Measurements from ENCODE around the gene TRIO. TPM values are rescaled to one million over a fixed set of nuclear protein-coding genes. Genes with fewer than 3 reads are reported as not detected.

The TRIO gene
- total RNA-seq, 1 experiment from 2014 or later = 106 TPM

DNA sequence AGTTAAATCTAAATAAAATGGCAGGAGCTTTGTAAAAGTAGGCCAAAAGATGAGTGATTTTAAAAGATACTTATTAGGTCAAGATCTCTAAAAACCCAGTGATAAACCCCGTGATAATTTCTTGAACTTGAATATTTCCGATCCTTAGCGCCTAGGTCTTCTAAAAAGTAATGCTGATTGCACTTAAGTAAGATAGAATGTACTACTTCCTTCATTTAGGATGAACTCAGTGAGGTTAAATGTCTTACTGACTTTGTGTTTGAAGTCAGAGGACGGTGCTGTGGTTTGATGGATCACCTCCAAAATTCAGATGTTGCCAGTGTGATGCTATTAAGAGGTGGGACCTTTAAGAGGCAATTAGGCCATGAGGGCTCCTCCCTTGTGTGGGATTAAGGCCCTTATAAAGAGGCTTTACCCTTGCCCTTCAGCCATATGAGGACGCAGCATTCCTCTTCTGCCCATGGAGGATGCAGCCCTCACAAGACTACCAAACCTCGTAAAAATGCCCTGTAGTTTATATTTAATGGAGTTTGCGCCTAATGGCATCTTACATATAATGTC is 130.1 kb downstream of the TRIO start:
- DNase-seq (ENCODE audit: extremely low read depth, low read depth) = no peak

GRCh38 chr5:14276380-14276779 is 133.2 kb downstream of the TRIO start:
- no peak for DNase-seq (ENCODE audit: extremely low read depth, low read depth)

DNA sequence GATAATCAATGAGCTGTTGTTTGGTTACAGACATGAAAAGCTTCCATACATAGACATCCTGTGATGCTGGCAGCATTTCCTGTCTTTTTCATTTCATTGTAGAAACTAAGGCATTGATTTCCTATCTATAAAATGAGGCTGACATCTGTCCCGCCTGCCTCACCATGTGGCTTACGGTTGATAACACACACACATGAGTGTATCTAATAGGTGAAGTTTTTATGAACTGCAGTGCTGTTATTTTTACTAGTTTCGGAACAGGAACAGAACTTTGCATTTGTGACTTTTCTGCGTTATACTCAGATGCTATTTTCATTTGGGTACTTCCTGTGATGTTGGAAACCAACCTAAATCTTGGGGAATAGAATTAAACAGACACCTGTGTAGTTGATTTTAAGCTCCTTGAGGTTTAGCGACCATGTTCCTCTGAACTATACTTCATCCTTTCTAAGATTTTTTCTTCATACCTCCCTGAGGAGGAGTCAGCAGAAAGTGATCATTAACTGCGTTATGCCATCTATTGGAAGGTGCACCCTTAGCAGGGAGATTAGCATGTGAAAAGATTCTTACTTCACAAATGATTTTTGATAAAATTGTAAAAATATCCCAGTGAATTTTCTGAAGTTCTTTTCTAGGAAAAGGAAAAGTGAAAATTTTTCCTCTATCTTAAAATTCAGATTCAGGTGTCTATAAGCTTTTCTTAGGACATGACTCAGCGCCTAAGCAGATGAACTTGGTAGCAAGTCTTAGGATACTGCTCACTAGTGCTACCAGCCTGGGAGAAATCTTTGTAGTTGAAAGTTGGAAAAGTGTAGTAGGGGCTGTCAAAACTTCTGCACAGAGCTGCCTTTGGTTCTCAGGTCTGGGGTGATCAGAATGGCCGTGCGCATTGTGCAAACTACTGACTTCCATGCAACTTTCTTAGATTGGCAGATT is 134.5 kb downstream of the TRIO start:
- DNase-seq (ENCODE audit: extremely low read depth, low read depth) = no peak

DNA sequence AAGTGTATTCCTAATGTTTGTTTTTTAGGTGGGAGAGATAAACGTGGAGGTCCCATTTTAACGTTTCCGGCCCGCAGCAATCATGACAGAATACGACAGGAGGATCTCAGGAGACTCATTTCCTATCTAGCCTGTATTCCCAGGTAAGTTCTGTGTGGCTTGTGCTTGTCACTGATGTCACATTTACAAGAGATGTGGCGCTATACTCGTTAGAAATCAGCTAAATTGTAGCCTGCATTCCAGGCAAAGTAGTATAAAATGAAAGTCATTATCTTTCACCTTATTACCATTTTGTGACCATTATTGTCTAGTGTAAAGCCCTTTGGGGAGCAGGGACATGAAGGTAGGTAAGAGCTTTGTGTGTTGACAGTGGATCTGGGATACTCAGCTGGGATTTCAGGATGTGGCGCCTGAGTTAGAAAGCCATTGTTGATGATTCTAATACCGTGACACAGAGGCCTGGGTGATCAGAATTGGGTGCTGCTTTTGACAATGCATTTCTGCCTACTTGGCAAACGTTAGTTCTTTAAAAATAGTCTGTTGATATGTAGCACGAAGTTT is 137.2 kb downstream of the TRIO start:
- no peak for DNase-seq (ENCODE audit: extremely low read depth, low read depth)

- no peak for DNase-seq (ENCODE audit: extremely low read depth, low read depth)
Measured at GRCh38 chr5:14281746-14282181, 138.6 kb downstream of the TRIO start.

DNA sequence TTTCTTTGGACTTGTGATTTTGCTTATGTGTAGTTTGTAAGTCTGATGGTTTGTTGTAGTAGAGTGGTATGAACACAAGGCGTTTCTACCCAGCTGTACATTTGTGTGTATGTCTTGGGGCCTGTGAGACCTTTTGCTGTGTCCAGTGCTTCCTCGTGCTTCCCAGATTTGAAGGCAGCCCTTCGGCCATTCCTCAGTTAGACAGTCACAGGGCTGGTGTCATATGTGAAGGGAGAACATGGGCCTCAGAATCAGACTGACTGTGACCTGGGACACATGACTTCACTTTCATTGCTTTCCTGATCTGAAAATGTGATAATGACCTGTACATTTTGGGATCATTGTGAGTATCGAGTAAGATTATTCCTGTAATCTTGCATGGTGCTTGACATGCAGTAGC is 140.0 kb downstream of the TRIO start:
- no peak for DNase-seq (ENCODE audit: extremely low read depth, low read depth)

GRCh38 chr5:14284392-14285148 is 141.4 kb downstream of the TRIO start:
- no peak for DNase-seq (ENCODE audit: extremely low read depth, low read depth)

DNA sequence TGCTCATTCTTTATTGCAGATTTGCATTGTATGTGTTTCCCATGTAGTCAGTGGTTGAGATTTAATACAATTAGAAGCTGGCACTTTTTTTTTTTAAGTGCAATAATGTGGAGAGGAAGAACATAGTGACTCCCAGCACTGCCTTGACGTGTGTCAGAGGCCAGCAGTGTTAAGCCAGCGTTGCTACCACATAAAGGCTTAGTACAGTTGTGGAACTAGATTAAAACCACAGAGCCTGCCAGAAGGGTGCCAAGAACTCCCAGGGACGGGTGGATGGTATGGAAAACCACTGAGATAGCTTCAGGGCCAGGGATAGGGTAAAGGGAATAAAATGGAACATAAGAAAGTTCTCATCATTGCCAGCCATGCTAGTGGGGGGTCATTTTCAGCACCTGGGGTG is 142.9 kb downstream of the TRIO start:
- no peak for DNase-seq (ENCODE audit: extremely low read depth, low read depth)

DNA sequence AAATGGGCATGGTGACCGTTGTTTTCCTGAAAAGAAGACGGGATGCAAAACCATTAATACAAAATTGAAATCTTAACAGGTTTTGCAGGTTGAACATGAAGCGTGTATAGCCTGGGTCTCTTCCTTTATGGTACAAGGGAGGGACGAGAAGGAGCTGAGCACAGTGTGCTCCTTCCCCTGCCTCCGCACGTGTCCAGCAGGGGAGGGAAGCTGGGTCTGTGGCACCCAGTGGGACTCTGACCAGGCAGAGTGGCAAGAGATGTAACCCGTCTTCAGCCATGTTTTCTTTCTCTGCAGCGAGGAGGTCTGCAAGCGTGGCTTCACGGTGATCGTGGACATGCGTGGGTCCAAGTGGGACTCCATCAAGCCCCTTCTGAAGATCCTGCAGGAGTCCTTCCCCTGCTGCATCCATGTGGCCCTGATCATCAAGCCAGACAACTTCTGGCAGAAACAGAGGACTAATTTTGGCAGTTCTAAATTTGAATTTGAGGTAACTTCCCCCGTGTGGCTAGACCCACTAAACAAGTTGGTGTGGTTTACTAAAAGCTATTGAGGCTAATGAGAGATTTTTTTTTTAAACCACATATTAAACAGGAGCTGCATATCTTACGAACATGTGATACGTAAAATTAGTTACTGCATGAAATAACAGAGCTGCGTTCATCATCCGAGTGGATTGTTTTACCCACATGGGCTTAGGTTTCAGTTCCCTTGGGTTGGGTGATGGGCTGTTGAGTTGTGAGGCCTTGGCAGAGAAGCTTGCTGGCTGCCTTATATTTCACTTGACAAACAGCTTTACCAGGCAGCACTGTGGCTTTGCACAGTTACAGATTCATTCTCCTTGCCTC is 143.7 kb downstream of the TRIO start:
- DNase-seq (ENCODE audit: extremely low read depth, low read depth) = no peak

GRCh38 chr5:14292766-14293658 is 149.9 kb downstream of the TRIO start:
- DNase-seq (ENCODE audit: extremely low read depth, low read depth) = no peak

DNA sequence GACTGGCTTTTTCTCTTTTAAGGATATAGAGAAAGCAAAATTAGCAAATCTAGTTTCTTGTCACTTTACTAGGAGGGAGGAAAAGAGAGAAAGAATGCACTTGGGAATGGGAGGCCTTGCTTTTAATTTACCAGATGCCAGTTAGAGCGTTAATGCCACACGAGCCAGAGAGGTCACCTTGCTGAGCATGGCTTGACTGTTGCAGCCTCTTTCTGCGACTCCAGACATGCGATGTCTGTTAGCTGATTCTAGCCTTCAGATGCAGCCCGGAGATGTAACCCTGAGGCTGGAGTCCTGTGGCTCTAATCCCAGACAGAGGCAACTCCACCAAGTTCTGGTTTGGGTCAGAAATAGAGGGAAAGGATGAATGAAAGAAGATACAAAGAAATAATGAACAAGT is 152.5 kb downstream of the TRIO start:
- DNase-seq (ENCODE audit: extremely low read depth, low read depth) = no peak

DNA sequence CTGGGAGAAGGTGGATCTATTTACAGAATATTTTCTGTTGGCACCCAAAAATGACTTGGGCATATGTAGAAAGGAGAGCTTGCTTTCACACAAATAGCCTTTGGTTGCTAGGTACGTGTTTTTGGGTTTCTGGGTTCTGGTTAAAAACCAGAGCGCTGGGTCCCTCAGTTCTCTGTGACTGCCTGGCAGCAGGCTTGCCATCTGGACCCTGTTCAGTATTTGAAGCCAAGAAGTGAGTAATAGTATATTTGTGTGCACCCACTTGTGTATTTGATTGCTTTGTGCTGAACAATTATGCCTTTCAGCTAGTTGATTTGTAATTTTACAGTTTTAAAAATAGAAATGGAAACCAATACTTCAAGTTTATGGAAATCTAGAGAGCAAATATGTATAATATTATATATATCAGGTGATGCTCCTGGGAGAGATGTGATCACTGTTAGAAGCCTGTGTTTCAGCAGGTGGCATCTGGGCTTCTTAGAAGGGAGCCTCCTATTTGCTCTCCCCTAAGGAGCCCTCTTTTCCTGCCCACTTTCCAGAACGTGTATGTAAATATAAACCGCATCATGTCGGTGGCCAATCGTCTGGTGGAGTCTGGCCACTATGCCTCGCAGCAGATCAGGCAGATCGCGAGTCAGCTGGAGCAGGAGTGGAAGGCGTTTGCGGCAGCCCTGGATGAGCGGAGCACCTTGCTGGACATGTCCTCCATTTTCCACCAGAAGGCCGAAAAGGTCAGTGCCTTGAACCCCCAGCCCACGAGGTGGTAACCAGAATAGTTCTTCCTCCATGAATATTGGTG is 153.6 kb downstream of the TRIO start:
- no peak for DNase-seq (ENCODE audit: extremely low read depth, low read depth)

GRCh38 chr5:14297697-14298096 is 154.6 kb downstream of the TRIO start:
- DNase-seq (ENCODE audit: extremely low read depth, low read depth) = no peak

DNA sequence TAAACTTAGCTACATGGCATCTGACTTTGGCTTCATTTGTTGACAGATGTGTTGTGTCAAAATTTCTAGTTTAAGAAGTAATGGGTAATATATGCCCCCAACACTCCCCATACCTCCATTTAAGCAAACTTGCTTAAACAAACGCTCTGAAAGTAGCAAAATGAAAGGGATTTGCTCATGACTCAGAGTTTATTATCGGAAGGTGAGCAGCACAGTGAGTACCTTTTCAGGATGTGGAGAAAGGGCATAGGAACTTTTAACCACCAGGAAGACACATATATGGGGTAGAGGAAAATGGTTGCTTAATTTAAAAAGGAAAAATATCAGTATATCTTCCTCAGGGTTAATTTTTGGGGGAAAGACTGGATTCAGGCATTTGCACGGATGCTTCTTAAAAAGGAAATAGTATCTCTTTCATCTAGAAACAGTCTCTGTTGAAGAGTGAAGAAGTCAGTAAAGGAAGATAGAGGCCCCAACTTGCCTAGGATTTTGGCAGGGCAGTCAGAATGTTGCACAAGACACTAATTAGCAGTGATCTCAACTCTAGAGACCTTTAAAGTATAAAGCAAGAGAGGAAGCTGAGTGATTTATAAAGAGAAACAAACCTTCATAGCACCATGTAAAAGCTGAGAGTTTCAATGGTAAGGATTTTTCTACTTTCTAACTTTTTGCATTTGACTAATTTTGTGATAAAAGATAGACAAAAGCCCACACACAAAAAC is 155.1 kb downstream of the TRIO start:
- DNase-seq (ENCODE audit: extremely low read depth, low read depth) = no peak

GRCh38 chr5:14299666-14300065 is 156.5 kb downstream of the TRIO start:
- no peak for DNase-seq (ENCODE audit: extremely low read depth, low read depth)

DNA sequence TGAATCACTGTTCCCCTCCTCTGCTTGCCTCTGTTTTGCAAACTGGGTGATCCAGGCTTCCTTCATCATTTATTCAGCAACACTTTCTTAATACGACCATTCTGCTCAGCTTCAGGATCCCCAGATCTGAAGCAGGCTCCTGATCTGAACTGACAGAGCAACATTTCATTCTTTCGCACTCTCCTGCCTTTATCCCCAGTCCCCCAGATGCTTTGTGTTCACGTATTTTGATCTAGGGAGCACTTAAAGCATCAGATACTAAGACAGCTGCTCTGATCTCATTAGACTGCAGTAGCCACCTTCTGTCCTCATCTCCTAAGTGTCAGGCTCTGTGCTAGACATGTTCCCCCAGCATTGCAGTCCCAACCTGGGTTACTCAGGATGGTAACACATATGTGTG is 158.0 kb downstream of the TRIO start:
- DNase-seq (ENCODE audit: extremely low read depth, low read depth) = no peak

- no peak for DNase-seq (ENCODE audit: extremely low read depth, low read depth)
Measured at GRCh38 chr5:14302330-14302729, 159.2 kb downstream of the TRIO start.

- peak; percentile 56 for DNase-seq (ENCODE audit: extremely low read depth, low read depth)
Measured at GRCh38 chr5:14305045-14305444, 161.9 kb downstream of the TRIO start.

Measured in NCI-H460 (cell line).